Upper lobe of left lung (tissue), 4 donors: ENCODE data around the gene GCDH.

Source experiments
- CTCF ChIP-seq, 6 experiments: fragments of 450-650 bp in 4 of 6; fragments of 200-600 bp in 2 of 6; sonication (generic) in 2 of 6; IDR thresholded peaks; one replicate each; pipeline ENCODE4 v1.5.1; 2016 to 2019; ENCODE audit warnings: antibody characterized with exemption in 6 of 6
- POLR2A ChIP-seq, 4 donors: fragments of 450-650 bp; IDR thresholded peaks; one replicate each; pipeline ENCODE4 v1.5.1; 2016 to 2017; ENCODE audit warnings: antibody characterized with exemption in 4 of 4, mild to moderate bottlenecking in 2 of 4

- no peak for TF ChIP-seq CTCF (IDR thresholded peaks at IDR 0.05)
- TF ChIP-seq POLR2A (IDR thresholded peaks at IDR 0.05), result no peak
Measured at GRCh38 chr19:12943437-12944044, 52.6 kb downstream of the GCDH start.
